HFFc6 (cell line): ENCODE results near the gene LPAR3. TPM values are rescaled to one million over a fixed set of nuclear protein-coding genes. Genes with fewer than 3 reads are reported as not detected.

ENCODE experiments used
- DNase-seq: peaks from one replicate; pipeline ENCODE4 v3.0.0-alpha.2; 2018
- H3K27ac Mint-ChIP-seq: 2 replicates; pipeline ENCODE4 v1.8.0; 2020; ENCODE audit warnings: mild to moderate bottlenecking, mixed read lengths
- H3K27me3 Mint-ChIP-seq: 2 replicates; pipeline ENCODE4 v1.8.0; 2021; ENCODE audit warnings: mild to moderate bottlenecking, moderate library complexity, mixed read lengths; ENCODE audit not compliant: insufficient read depth
- H3K36me3 Mint-ChIP-seq: 2 replicates; pipeline ENCODE4 v1.8.0; 2021; ENCODE audit warnings: low read depth, mixed read lengths
- H3K4me1 Mint-ChIP-seq: 2 replicates; pipeline ENCODE4 v1.8.0; 2020; ENCODE audit warnings: low read depth, mixed read lengths
- H3K4me3 Mint-ChIP-seq: 2 replicates; pipeline ENCODE4 v1.8.0; 2020; ENCODE audit warnings: mild to moderate bottlenecking, moderate library complexity, mixed read lengths
- H3K9me3 Mint-ChIP-seq: 2 replicates; pipeline ENCODE4 v1.8.0; 2020; ENCODE audit warnings: mild to moderate bottlenecking, mixed read lengths
- total RNA-seq, 6 experiments: library from RNA; stranded (reverse); fragmentation: NEBNext Ultra II Directional; extraction: Animal tissue kit (Norgen Biotek cat#: 25700); gene quantifications; 2 replicates in 1 of 6; 3 replicates in 5 of 6; pipeline ENCODE4 v1.2.3, GENCODE V29; 2021
- TF ChIP-seq, protein P1 (sequence below): fragments of 200-600 bp; sonication (generic); IDR thresholded peaks from 2 replicates; pipeline ENCODE4 v1.5.0; 2021; ENCODE audit warnings: antibody characterized with exemption, mild to moderate bottlenecking

LPAR3 gene
- total RNA-seq, 6 experiments from 2014 or later: 0.28 to 3.1 (median 2.0) TPM

DNA sequence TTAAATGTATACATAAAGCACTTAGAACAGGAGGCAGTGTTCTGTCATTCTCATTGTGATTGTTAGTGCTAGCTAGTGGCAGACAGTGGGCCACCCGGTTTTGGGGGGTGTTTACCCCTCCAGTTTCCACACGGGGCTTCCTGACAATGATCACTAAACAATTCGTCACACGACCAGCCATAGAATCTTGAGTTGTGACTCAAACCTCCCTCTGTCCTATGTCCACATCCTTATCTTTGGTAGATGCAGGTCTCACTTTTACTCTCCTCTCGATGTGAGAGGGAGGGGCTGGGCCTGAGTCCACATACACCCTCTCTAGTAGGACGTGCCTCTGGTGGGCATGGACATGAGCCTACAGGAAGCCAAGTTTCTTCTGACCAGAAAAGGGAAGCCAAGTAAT lies 110.1 kb downstream of the LPAR3 start:
- Mint-ChIP-seq H3K27me3 (peaks cover 3% of the 10 kb centered on the region; the same call in 1 of the 2 replicates), H3K4me3 (no peak overlapping the region), H3K36me3 (no peaks in the 10 kb centered on the region), H3K4me1 (peaks cover 8% of the 10 kb centered on the region), H3K9me3 (no peaks in the 10 kb centered on the region), H3K27ac (no peak overlapping the region)
- no peak for DNase-seq
- TF ChIP-seq, protein P1, sequence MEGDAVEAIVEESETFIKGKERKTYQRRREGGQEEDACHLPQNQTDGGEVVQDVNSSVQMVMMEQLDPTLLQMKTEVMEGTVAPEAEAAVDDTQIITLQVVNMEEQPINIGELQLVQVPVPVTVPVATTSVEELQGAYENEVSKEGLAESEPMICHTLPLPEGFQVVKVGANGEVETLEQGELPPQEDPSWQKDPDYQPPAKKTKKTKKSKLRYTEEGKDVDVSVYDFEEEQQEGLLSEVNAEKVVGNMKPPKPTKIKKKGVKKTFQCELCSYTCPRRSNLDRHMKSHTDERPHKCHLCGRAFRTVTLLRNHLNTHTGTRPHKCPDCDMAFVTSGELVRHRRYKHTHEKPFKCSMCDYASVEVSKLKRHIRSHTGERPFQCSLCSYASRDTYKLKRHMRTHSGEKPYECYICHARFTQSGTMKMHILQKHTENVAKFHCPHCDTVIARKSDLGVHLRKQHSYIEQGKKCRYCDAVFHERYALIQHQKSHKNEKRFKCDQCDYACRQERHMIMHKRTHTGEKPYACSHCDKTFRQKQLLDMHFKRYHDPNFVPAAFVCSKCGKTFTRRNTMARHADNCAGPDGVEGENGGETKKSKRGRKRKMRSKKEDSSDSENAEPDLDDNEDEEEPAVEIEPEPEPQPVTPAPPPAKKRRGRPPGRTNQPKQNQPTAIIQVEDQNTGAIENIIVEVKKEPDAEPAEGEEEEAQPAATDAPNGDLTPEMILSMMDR: 0 out of 2 replicates have a peak, but pooled peaks have one; percentile 3

DNA sequence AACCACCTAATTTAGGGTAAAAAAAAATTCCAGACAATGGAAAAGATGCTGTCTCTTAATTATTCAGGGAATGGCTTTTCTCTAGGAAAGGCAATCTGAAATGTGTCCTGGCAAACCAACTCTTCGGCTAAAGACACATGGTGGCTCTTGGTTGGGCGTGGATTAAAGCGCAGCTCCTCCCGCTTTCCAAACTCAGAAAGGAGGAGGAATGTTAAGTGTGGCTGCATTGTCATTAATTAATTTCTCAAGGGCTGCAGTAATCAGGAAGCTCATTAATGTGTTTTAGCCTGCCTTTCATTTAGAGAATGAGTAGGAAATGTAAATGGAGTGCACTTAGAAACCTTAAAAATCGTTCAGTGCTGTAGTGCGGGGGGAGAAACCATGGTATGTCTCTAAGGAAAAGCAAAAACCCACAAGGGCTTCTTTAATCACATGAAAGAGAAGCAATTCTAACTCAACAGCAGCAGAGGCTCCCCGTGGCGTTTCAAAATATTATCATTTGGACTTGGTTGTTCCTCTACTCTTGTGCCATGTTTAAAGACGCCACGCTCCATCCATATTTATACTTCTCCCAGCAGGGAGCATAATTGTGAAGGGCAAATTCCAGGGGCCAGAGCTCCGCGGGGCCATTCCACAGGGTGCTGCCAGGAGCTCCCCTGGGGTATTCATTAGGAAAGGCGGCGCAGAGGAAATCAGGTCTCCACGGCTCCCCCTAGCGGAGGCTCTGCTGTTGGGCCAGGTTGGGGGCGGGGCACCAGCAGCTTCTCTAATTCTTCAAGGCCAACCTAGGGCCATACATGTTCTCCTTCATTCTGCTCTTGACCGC lies 110.8 kb downstream of the LPAR3 start:
- Mint-ChIP-seq H3K4me3 (no peak overlapping the region), H3K36me3 (no peaks in the 10 kb centered on the region), H3K4me1 (peaks cover 8% of the 10 kb centered on the region), H3K27me3 (peaks cover 3% of the 10 kb centered on the region; the same call in 1 of the 2 replicates), H3K27ac (no peak overlapping the region), H3K9me3 (no peaks in the 10 kb centered on the region)
- TF ChIP-seq, protein P1: peak; percentile 78
- DNase-seq: no peak

DNA sequence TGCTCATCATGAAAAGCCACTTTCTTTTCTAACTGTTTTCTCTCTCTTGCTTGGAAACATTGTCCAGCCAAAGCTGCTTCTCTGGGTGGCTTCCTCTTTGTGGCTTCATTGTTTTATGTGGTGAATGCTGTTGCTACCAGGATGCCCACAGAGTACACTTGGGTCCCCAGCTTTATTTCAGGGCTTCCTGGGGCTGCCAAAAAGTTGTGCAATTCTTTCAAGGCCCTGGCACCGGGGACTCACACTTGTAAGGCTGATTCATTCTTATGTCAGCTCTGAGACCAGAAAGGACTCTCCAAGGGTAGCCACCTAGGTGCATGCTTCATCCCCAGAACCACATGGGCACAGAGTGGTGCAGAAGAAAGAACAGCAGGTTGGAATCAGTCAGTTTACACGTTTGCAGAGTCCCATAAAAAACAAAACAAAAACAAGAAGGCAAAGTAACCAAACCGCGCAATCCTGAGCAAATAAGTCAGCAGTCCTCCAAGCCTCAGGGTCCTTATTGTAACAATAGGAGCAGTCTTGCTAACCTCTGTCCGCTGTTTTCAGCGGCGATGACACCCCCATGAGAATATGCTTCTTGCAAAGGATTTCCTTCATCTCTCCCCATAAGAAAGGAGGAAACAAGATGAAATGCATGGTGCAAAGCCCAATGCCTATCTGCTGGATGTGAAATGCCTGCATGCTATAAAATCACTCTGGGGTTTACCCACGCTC lies 112.8 kb downstream of the LPAR3 start:
- no peaks in the 10 kb centered on the region for H3K36me3 Mint-ChIP-seq
- H3K27ac Mint-ChIP-seq: no peak overlapping the region
- peaks cover 3% of the 10 kb centered on the region; the same call in 1 of the 2 replicates for H3K27me3 Mint-ChIP-seq
- DNase-seq: no peak
- H3K9me3 Mint-ChIP-seq: no peaks in the 10 kb centered on the region
- TF ChIP-seq, protein P1: no peak
- no peak overlapping the region for H3K4me3 Mint-ChIP-seq
- H3K4me1 Mint-ChIP-seq: peaks cover 8% of the 10 kb centered on the region

DNA sequence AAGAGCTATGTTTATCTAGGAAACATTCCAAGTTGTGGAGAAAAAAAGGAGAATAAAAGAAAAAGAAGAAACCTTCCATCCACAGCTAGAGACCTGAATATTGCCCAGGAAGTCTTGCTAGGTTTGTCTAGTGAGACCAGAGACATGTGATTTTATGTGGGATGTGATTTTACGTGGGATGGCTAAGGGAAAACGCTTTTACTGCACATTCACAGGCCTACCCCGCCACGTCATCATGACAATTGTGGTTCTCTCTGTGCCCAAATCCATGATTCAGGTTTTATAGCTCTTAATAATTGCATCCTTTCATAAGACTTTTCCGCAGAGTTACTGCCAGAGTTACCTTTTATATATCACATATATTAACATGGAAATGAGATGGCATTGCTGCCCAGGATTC lies 116.4 kb downstream of the LPAR3 start:
- TF ChIP-seq, protein P1: no peak
- H3K27ac Mint-ChIP-seq: no peak overlapping the region
- no peaks in the 10 kb centered on the region for H3K9me3 Mint-ChIP-seq
- DNase-seq: no peak
- peaks cover 23% of the 10 kb centered on the region for H3K4me1 Mint-ChIP-seq
- no peaks in the 10 kb centered on the region; the same call in 1 of the 2 replicates for H3K27me3 Mint-ChIP-seq
- H3K36me3 Mint-ChIP-seq: no peaks in the 10 kb centered on the region
- H3K4me3 Mint-ChIP-seq: no peak overlapping the region

DNA sequence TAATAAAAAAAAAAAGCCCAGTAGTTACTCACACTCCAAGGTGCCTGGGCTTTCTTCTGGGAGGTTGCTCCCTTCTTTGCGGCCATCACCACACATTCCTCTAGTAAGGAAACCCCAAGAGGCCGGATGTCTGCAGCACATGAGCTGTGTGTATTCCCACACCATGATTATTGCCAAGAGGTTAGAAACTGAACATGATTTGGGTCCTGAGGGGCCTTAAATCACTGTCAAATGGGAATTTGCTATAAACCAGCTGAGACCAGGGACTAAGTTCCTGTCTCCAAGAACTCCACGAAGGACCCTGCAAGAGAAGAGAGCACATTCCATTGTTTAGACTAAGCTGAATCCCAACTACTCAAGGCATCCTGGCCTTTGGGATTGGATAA lies 117.5 kb downstream of the LPAR3 start:
- TF ChIP-seq, protein P1: no peak
- H3K4me3 Mint-ChIP-seq: no peak overlapping the region
- H3K27ac Mint-ChIP-seq: no peak overlapping the region
- no peaks in the 10 kb centered on the region for H3K36me3 Mint-ChIP-seq
- no peak for DNase-seq
- peaks cover 23% of the 10 kb centered on the region for H3K4me1 Mint-ChIP-seq
- no peaks in the 10 kb centered on the region for H3K9me3 Mint-ChIP-seq
- no peaks in the 10 kb centered on the region; the same call in 1 of the 2 replicates for H3K27me3 Mint-ChIP-seq
